GM19193 (cell line): Measurements from ENCODE around the gene OPRL1.

Experiments
- POLR2A ChIP-seq: IDR thresholded peaks from 4 replicates; pipeline ENCODE4 v1.6.1; 2011; ENCODE audit not compliant: insufficient read depth, insufficient read length; ENCODE audit errors: extremely low read depth

Gene OPRL1

GRCh38 chr20:64071341-64072332 lies 8.2 kb upstream of the OPRL1 start:
- peak; percentile 30 for TF ChIP-seq POLR2A

DNA sequence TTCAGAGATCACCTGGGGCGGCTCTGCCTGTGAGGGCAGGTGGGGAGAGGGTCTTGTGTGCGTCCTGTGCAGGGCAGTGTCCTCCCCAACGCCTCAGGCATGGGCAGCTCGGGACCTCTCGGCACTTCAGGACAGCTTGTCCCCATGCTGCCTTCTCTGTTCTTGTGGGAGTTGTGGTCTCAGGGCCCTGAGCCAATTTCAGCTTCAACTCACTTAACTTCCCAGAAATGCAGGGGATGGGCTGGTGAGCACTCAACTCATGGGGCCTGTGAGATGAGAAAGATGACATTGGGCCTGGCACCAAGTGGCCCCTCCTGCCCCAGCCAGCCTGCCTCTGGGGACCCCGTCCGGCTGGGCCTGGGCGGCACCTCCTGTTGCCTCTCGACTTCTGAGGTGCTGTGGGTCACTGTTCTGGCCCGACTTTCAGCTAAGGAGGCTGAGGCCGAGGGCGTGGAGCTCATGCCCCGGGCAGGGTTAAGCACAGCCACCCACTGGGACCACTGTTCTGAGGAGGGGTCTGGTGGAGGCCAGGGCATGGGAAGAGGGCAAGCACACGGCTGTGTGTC lies 7.3 kb upstream of the OPRL1 start:
- no peak for TF ChIP-seq POLR2A

DNA sequence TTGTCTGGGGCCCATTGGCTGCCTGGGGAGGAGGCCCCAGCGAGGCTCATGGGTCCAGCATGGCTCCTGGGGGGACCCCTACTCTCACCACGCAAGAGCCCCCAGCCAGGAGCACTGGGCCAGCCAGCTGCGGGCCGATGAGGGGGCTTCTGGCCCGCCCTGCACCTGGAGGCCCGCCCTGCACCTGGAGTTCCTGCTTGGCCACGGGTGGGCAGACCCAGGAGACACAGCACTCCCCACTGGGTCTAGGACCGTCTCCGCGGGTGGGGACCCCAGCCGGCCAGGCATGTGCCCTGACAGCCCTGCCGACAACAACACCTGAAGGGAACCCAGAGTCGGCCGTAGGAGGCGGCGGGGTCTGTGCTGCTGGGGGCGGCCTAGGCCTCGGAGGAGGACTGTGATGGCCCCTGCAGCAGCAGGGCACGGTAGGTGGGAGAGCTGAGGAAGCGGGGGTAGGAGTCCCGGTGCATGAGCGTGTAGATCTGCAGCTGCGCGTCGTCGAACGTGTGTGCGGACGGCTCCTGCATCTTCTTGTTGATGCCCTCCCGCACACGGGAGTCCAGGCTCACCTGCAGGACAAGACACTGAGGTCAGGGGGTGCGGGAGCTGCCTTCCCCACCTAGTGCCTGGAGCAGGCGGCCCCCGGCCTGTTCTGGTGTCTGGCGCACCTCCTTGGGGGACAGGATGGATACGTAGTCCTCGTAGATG lies 6.3 kb upstream of the OPRL1 start:
- no peak for TF ChIP-seq POLR2A

DNA sequence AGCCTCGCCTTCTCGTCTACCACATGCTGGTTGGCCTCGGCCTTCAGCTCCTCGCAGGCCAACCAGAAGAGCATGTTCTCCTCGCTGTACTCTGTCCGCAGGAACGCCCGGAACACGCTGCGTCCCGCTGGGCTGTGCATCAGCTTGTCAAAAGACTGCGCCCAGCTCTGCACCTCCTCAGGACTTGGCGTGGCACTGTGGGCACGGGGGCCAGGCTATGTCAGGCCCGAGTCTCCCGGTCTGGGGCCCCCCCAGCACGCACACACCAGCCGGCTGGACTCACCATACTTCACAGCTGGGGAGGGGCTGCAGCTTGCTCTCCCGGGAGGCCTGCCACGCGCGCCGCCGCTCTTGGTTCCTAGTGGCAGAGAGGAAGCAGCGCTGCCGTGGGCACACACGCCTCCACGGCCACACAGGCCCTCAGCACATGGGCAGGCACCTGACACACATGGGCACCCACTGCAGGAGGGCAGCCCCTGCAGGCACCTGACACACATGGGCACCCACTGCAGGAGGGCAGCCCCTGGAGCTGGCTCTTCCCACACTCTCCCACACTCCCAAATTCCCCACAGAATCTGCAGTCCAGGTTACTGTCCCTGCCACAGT lies 5.6 kb upstream of the OPRL1 start:
- TF ChIP-seq POLR2A, result no peak

- no peak for TF ChIP-seq POLR2A
Observed at GRCh38 chr20:64074963-64075362, 4.9 kb upstream of the OPRL1 start.

- TF ChIP-seq POLR2A, result no peak
Observed at GRCh38 chr20:64075556-64075955, 4.3 kb upstream of the OPRL1 start.

DNA sequence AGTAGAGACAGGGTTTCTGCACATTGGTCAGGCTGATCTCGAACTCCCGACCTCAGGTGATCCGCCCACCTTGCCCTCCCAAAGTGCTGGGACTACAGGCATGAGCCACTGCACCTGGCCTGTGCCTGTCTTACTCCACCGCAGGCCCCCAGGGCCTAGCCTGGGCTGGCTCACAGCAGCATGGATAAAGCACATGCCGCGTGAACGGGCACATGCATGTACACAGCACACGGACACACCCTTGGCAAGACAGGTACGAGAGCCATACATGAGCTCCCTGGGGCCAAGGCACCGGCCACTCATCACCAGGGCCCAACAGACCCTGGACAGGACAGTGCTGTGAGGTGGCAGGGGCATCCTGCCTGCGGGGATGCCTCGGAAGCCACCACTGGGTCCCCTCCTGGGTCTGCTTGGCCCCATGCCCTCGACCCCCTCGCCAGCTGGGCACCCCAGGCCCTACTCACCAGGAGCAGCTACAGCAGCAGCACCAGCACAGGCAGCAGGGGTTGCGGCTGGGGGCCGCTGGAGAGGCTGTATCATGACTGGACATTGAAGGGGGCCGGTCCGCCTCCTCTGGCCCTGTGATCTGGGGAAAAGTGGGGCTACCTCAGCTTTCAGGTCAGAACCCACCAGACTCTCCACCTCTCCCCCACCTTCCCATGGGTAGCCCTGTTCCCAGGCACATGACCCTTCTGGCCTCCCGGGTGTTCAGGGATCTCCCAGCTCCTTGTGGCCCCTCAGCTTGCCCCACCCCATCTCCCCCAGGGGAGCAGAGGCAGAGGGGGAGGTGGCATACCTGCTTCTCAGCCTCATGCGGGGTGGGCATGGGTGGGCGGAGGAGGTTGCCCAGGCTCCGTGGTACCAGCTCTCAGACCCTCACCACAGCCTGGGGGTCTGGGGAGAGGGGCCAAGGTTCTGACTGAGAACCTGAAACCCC lies 3.6 kb upstream of the OPRL1 start:
- TF ChIP-seq POLR2A, result no peak

GRCh38 chr20:64077094-64077493 lies 2.8 kb upstream of the OPRL1 start:
- TF ChIP-seq POLR2A, result peak; percentile 23

- no peak for TF ChIP-seq POLR2A
Observed at GRCh38 chr20:64077541-64077875, 2.4 kb upstream of the OPRL1 start.

DNA sequence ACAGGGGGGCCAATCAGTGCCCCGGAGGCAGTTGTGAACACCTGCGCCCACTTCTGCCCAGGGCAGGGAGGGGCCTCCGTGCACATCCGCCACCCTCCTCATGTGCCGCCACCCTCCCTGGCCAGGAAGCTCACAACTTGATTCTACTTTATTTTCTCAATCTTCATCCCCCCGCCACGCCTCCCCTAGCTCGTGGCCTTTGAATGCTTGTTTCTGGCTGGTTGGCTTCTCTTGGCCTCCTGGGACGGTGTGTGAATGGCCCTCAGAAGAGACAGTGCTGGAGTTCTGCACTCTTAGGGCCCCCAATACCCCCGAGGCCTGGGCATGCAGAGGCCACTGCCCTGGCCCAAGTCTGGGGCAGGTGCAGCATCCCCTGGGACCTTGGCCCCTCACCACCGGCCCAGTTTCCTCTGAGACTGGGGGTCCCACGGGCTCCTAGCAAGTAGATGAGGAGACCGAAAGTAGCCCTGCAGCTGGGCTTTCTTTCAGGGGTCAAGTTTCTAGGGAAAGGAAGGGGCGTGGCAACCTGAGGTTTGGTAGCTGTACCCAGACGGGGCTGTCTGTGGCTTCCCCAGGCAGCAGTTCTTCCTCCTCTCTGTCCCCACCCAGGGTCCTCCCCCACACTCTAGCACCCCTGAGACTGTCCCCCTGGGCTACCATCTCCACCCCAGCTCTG lies 1.9 kb upstream of the OPRL1 start:
- TF ChIP-seq POLR2A, result no peak

- TF ChIP-seq POLR2A, result no peak
Observed at GRCh38 chr20:64078934-64079272, 979 bp upstream of the OPRL1 start.

- TF ChIP-seq POLR2A, result peak; percentile 46
Observed at GRCh38 chr20:64079273-64080012, 439 bp upstream of the OPRL1 start, which contains the start of gene RGS19. TSS of gene RGS19 (minus strand) at chr20:64079518. CDS start at chr20:64076886, 2,632 bp downstream.
